H1 (cell line): ENCODE data around the gene IP6K1. TPM values are rescaled to one million over a fixed set of nuclear protein-coding genes. Genes with fewer than 3 reads are reported as not detected.

Experiments used
- CTCF ChIA-PET: fragments of 300-600 bp; sonication (Branson Sonifier 250); formaldehyde crosslinking; loops from one replicate; lab custom pipeline; 2021; ENCODE audit not compliant: partially characterized antibody; lab: Charles Lee
- POLR2A ChIA-PET: fragments of 300-600 bp; sonication (Branson Sonifier 250); formaldehyde crosslinking; loops from one replicate; lab custom pipeline; 2021; ENCODE audit warnings: inconsistent platforms; ENCODE audit not compliant: partially characterized antibody; lab: Charles Lee
- DNase-seq, 2 experiments: peaks; one replicate each; pipeline versions ENCODE4 v3.0.0 to v3.0.0-alpha.2; 2010 to 2022; ENCODE audit warnings: low spot score in 2 of 2, low read depth in 1 of 2, mixed read lengths in 1 of 2
- FAIRE-seq: peaks from 2 replicates; lab custom pipeline; 2011; peaks lifted over from hg19 to GRCh38; lab: Jason Lieb, UNC
- H2AFZ ChIP-seq: 2 replicates; pipeline ENCODE4 v1.8.1; 2012; ENCODE audit warnings: low read length, inconsistent platforms
- H2AK5ac ChIP-seq: 2 replicates; pipeline ENCODE4 v1.6.1; 2013; ENCODE audit warnings: low read depth, low read length
- H2BK120ac ChIP-seq: replicated peaks from 2 replicates; pipeline ENCODE3; 2013; ENCODE audit warnings: low read depth, low read length, inconsistent platforms
- H2BK12ac ChIP-seq: 2 replicates; pipeline ENCODE4 v1.6.1; 2013; ENCODE audit warnings: low read depth, low read length
- H2BK15ac ChIP-seq: 2 replicates; pipeline ENCODE4 v1.6.1; 2013; ENCODE audit warnings: low read length
- H2BK20ac ChIP-seq: 2 replicates; pipeline ENCODE4 v1.6.1; 2013; ENCODE audit warnings: low read length
- H2BK5ac ChIP-seq: 2 replicates; pipeline ENCODE4 v1.6.1; 2013; ENCODE audit warnings: low read depth, low read length
- H3K14ac ChIP-seq: 2 replicates; pipeline ENCODE4 v1.6.1; 2013; ENCODE audit warnings: inconsistent platforms; ENCODE audit not compliant: insufficient read length
- H3K18ac ChIP-seq: 2 replicates; pipeline ENCODE4 v1.6.1; 2013; ENCODE audit warnings: low read length; ENCODE audit errors: extremely low read depth
- H3K23ac ChIP-seq: 2 replicates; pipeline ENCODE4 v1.6.1; 2013; ENCODE audit warnings: inconsistent platforms; ENCODE audit not compliant: insufficient read length
- H3K23me2 ChIP-seq: 2 replicates; pipeline ENCODE4 v1.6.1; 2013; ENCODE audit warnings: low read depth, low read length
- H3K27ac ChIP-seq: 2 replicates; pipeline ENCODE4 v1.6.1; 2011; ENCODE audit warnings: low read depth, low read length, inconsistent platforms
- H3K27me3 ChIP-seq, 4 experiments: replicated peaks in 1 of 4; 1 replicate in 1 of 4; 2 replicates in 3 of 4; pipeline versions ENCODE4 v1.6.1 to v1.8.1; 2011 to 2013; ENCODE audit warnings: low read length in 3 of 4, mild to moderate bottlenecking in 3 of 4, inconsistent platforms in 2 of 4, mixed read lengths in 2 of 4, moderate library complexity in 1 of 4; ENCODE audit not compliant: control insufficient read depth in 3 of 4, insufficient read depth in 3 of 4; ENCODE audit errors: extremely low read depth in 1 of 4
- H3K36me3 ChIP-seq, 4 experiments: 2 replicates each; pipeline versions ENCODE4 v1.6.1 to v1.8.1; 2011 to 2013; ENCODE audit warnings: mild to moderate bottlenecking in 4 of 4, low read length in 3 of 4, moderate library complexity in 2 of 4, control low read depth in 1 of 4, inconsistent platforms in 1 of 4; ENCODE audit not compliant: insufficient read depth in 4 of 4, control insufficient read depth in 2 of 4
- H3K4ac ChIP-seq: replicated peaks from 2 replicates; pipeline ENCODE3; 2013; ENCODE audit warnings: low read length, low read depth, mixed read lengths, inconsistent platforms; ENCODE audit not compliant: insufficient read length
- H3K4me1 ChIP-seq, 4 experiments: replicated peaks in 1 of 4; 1 replicate in 1 of 4; 2 replicates in 3 of 4; pipeline versions ENCODE4 v1.6.1 to v1.8.1; 2011 to 2013; ENCODE audit warnings: low read length in 3 of 4, inconsistent platforms in 2 of 4, mixed read lengths in 1 of 4; ENCODE audit not compliant: insufficient read depth in 4 of 4, control insufficient read depth in 3 of 4
- H3K4me2 ChIP-seq, 2 experiments: 2 replicates each; pipeline versions ENCODE4 v1.6.1 to v1.8.1; 2011 to 2013; ENCODE audit warnings: low read depth in 2 of 2, low read length in 2 of 2, control low read depth in 1 of 2, inconsistent platforms in 1 of 2, mild to moderate bottlenecking in 1 of 2; ENCODE audit not compliant: insufficient read depth in 1 of 2
- H3K4me3 ChIP-seq, 4 experiments: fragments of 200-600, 300-600 bp in 1 of 4; sonication (generic), shearing (Covaris generic), sonication (Bioruptor Twin) in 1 of 4; 2 replicates each; pipeline versions ENCODE4 v1.5.1 to v1.8.1; 2011 to 2016; ENCODE audit warnings: low read length in 4 of 4, low read depth in 3 of 4, control low read depth in 2 of 4, inconsistent platforms in 2 of 4, mild to moderate bottlenecking in 2 of 4, mixed read lengths in 1 of 4, moderate library complexity in 1 of 4; ENCODE audit not compliant: insufficient read depth in 2 of 4; ENCODE audit errors: extremely low read depth in 1 of 4
- H3K56ac ChIP-seq: replicated peaks from 2 replicates; pipeline ENCODE3; 2013; ENCODE audit warnings: low read depth, mild to moderate bottlenecking, mixed read lengths, low read length, inconsistent platforms; ENCODE audit not compliant: insufficient read length
- H3K79me1 ChIP-seq: 2 replicates; pipeline ENCODE4 v1.6.1; 2013; ENCODE audit warnings: low read depth, low read length, control low read depth
- H3K79me2 ChIP-seq, 2 experiments: 2 replicates each; pipeline versions ENCODE4 v1.6.1 to v1.8.1; 2012 to 2013; ENCODE audit warnings: low read length in 2 of 2, mild to moderate bottlenecking in 2 of 2, inconsistent platforms in 1 of 2; ENCODE audit not compliant: insufficient read depth in 2 of 2, control insufficient read depth in 1 of 2
- H3K9ac ChIP-seq, 4 experiments: replicated peaks in 1 of 4; 1 replicate in 1 of 4; 2 replicates in 3 of 4; pipeline versions ENCODE4 v1.6.1 to v1.8.1; 2011 to 2013; ENCODE audit warnings: low read depth in 3 of 4, low read length in 3 of 4, control low read depth in 2 of 4, mild to moderate bottlenecking in 2 of 4, moderate library complexity in 2 of 4, inconsistent platforms in 1 of 4; ENCODE audit errors: extremely low read depth in 1 of 4
- H3K9me3 ChIP-seq, 2 experiments: 2 replicates each; pipeline versions ENCODE4 v1.6.1 to v1.8.1; 2012 to 2013; ENCODE audit warnings: mild to moderate bottlenecking in 2 of 2, moderate library complexity in 2 of 2, control low read depth in 1 of 2, inconsistent platforms in 1 of 2, low read depth in 1 of 2, low read length in 1 of 2, mixed read lengths in 1 of 2; ENCODE audit not compliant: insufficient read depth in 2 of 2
- H4K20me1 ChIP-seq, 2 experiments: replicated peaks in 1 of 2; 2 replicates each; pipeline versions ENCODE3 to v1.8.1; 2011 to 2013; ENCODE audit warnings: inconsistent platforms in 2 of 2, low read length in 2 of 2, mild to moderate bottlenecking in 1 of 2; ENCODE audit not compliant: insufficient read depth in 2 of 2, control insufficient read depth in 1 of 2
- H4K5ac ChIP-seq: 2 replicates; pipeline ENCODE4 v1.6.1; 2013; ENCODE audit warnings: low read length, low read depth, mixed read lengths, inconsistent platforms; ENCODE audit not compliant: insufficient read length
- H4K8ac ChIP-seq: 2 replicates; pipeline ENCODE4 v1.8.0; 2013; ENCODE audit warnings: mild to moderate bottlenecking, moderate library complexity, low read length, inconsistent platforms; ENCODE audit not compliant: insufficient read depth; ENCODE audit errors: extremely low read depth
- H4K91ac ChIP-seq: replicated peaks from 2 replicates; pipeline ENCODE3; 2013; ENCODE audit warnings: low read length, mixed read lengths, inconsistent platforms; ENCODE audit not compliant: insufficient read length
- CBX8 ChIP-seq: fragments of 300-800, 300-1000 bp; sonication (generic); IDR thresholded peaks from 2 replicates; pipeline ENCODE4 v1.7.1; 2016; ENCODE audit warnings: low read depth, low read length, borderline replicate concordance
- CHD1 ChIP-seq: IDR thresholded peaks from 2 replicates; pipeline ENCODE4 v1.6.1; 2012; ENCODE audit warnings: low read depth, low read length, improper control_type of control experiment
- EZH2 ChIP-seq: fragments of 200-600 bp; sonication (generic); IDR thresholded peaks from 2 replicates; pipeline ENCODE4 v1.7.1; 2012; ENCODE audit warnings: low read depth, mild to moderate bottlenecking, moderate library complexity, low read length, inconsistent platforms; ENCODE audit not compliant: severe bottlenecking
- KDM1A ChIP-seq: fragments of 200-600, 300-600 bp; sonication (generic); IDR thresholded peaks from 2 replicates; pipeline ENCODE4 v1.7.1; 2016; ENCODE audit warnings: mild to moderate bottlenecking, low read length, borderline replicate concordance
- NRF1 ChIP-seq: IDR thresholded peaks from 2 replicates; pipeline ENCODE4 v1.6.1; 2011; ENCODE audit warnings: mild to moderate bottlenecking, low read depth, low read length, improper control_type of control experiment
- SIRT6 ChIP-seq: IDR thresholded peaks from one replicate; pipeline ENCODE4 v1.7.1; 2012; ENCODE audit warnings: low read length, inconsistent platforms
- TAF1 ChIP-seq: IDR thresholded peaks from 2 replicates; pipeline ENCODE4 v1.6.1; 2011; ENCODE audit warnings: mild to moderate bottlenecking, low read depth, low read length
- WGBS, 2 experiments: shearing (Covaris generic) in 1 of 2; methylation state at CpG; one replicate each; pipeline versions ENCODE4 v1.1.6 to v1.1.7; 2013 to 2015; ENCODE audit warnings: low lambda C conversion rate in 2 of 2, mixed read lengths in 2 of 2, inconsistent platforms in 1 of 2, low coverage in 1 of 2, missing lambda C conversion rate in 1 of 2; ENCODE audit not compliant: insufficient replicate concordance in 2 of 2, insufficient coverage in 1 of 2, insufficient read length in 1 of 2; ENCODE audit errors: extremely low coverage in 1 of 2, missing lambda C conversion rate in 1 of 2; 5-methylcytosine and 5-hydroxymethylcytosine counted together
- polyA plus RNA-seq, 7 experiments: library from polyadenylated mRNA; depleted of rRNA in 3 of 7; stranded (reverse) in 5 of 7; unstranded in 2 of 7; fragments of >200 nt in 5 of 7; fragments of 200-250 nt in 2 of 7; gene quantifications; 1 replicate in 5 of 7; 2 replicates in 1 of 7; 4 replicates in 1 of 7; pipeline versions ENCODE4 v1.2.1 to v1.2.3, GENCODE V29; 2011 to 2013; ENCODE audit warnings: missing spikeins in 2 of 7, mixed read lengths in 2 of 7
- total RNA-seq: library from RNA; stranded (reverse); fragmentation: NEBNext Ultra II Directional; extraction: Animal tissue kit (Norgen Biotek cat#: 25700); gene quantifications from 2 replicates; pipeline ENCODE4 v1.2.1, GENCODE V29; 2021
- TF ChIP-seq, protein P1 (sequence below): IDR thresholded peaks from 2 replicates; pipeline ENCODE4 v1.6.1; 2012; ENCODE audit warnings: low read length, inconsistent platforms
- TF ChIP-seq, protein P2 (sequence below), 3 experiments: IDR thresholded peaks; 1 replicate in 2 of 3; 2 replicates in 1 of 3; pipeline versions ENCODE4 v1.5.1 to v1.6.1; 2011; ENCODE audit warnings: low read length in 3 of 3, mild to moderate bottlenecking in 3 of 3, inconsistent platforms in 2 of 3, low read depth in 1 of 3, moderate library complexity in 1 of 3; ENCODE audit not compliant: insufficient read depth in 1 of 3; ENCODE audit errors: control extremely low read depth in 1 of 3

The IP6K1 gene
- total and polyA plus RNA-seq, 2 of the 8 experiments (the other 6 are each of a cell fraction or from before 2014, with no cell fraction given): 31.5 to 35.2 TPM

- Histone ChIP-seq H3K23ac (no peak overlapping the region), H2AK5ac (no peak overlapping the region), H3K56ac (no peak overlapping the region), H2BK20ac (no peak overlapping the region), H2BK12ac (no peak overlapping the region), H3K27ac (no peak overlapping the region), H3K9me3 (no peaks in the 10 kb centered on the region), H3K4ac (no peak overlapping the region), H3K14ac (no peak overlapping the region), H2AFZ (no peak overlapping the region), H2BK5ac (no peak overlapping the region), H3K23me2 (no peaks in the 10 kb centered on the region), H3K4me3 (no peak overlapping the region), H3K79me2 (no peaks in the 10 kb centered on the region), H3K27me3 (no peaks in the 10 kb centered on the region), H3K4me1 (peaks cover 0 to 9% (median 5%) of the 10 kb centered on the region in 4 experiments; a peak in 5 of 7 replicates), H2BK120ac (no peak overlapping the region), H4K5ac (no peak overlapping the region), H3K9ac (no peak overlapping the region), H3K18ac (no peak overlapping the region), H4K8ac (no peak overlapping the region), H3K79me1 (no peaks in the 10 kb centered on the region), H3K4me2 (no peak overlapping the region), H2BK15ac (no peak overlapping the region), H4K20me1 (peaks cover 3 to 15% of the 10 kb centered on the region in 2 experiments), H3K36me3 (peaks cover 4 to 5% (median 5%) of the 10 kb centered on the region in 4 experiments; a peak in 5 of 8 replicates), H4K91ac (no peak overlapping the region)
- WGBS, 2 experiments: 92% methylated on average over 11 of the region's 11 CpGs; no CpG with 5 or more reads in 1 of the 2 experiments
- no peak for FAIRE-seq
- POLR2A ChIA-PET: interaction anchor here (1.1 to 5.7 kb wide), 5 partner anchors 10 to 50 kb away, joined by 3 to 57 read pairs (median 3); partner anchors contain the start of gene AMIGO3
- CTCF ChIA-PET: interaction anchor here (1.0 to 9.7 kb wide), 11 partner anchors 10 to 204 kb away, joined by 3 to 127 read pairs (median 11); partner anchors contain the start of genes AMIGO3 and MST1R
- no peak for DNase-seq
- TF ChIP-seq, protein P1, sequence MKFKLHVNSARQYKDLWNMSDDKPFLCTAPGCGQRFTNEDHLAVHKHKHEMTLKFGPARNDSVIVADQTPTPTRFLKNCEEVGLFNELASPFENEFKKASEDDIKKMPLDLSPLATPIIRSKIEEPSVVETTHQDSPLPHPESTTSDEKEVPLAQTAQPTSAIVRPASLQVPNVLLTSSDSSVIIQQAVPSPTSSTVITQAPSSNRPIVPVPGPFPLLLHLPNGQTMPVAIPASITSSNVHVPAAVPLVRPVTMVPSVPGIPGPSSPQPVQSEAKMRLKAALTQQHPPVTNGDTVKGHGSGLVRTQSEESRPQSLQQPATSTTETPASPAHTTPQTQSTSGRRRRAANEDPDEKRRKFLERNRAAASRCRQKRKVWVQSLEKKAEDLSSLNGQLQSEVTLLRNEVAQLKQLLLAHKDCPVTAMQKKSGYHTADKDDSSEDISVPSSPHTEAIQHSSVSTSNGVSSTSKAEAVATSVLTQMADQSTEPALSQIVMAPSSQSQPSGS: no peak
- no peak for TF ChIP-seq SIRT6
- no peak for TF ChIP-seq KDM1A
- no peak for TF ChIP-seq CBX8
- TF ChIP-seq TAF1: no peak
- TF ChIP-seq, protein P2, sequence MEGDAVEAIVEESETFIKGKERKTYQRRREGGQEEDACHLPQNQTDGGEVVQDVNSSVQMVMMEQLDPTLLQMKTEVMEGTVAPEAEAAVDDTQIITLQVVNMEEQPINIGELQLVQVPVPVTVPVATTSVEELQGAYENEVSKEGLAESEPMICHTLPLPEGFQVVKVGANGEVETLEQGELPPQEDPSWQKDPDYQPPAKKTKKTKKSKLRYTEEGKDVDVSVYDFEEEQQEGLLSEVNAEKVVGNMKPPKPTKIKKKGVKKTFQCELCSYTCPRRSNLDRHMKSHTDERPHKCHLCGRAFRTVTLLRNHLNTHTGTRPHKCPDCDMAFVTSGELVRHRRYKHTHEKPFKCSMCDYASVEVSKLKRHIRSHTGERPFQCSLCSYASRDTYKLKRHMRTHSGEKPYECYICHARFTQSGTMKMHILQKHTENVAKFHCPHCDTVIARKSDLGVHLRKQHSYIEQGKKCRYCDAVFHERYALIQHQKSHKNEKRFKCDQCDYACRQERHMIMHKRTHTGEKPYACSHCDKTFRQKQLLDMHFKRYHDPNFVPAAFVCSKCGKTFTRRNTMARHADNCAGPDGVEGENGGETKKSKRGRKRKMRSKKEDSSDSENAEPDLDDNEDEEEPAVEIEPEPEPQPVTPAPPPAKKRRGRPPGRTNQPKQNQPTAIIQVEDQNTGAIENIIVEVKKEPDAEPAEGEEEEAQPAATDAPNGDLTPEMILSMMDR (IDR thresholded peaks at IDR 0.05; ENCODE audit: control extremely low read depth in 1 of 3, insufficient read depth in 1 of 3, low read depth in 1 of 3, low read length in 3 of 3): no peak
- TF ChIP-seq EZH2: no peak
- TF ChIP-seq NRF1: no peak
- no peak for TF ChIP-seq CHD1
Measured at GRCh38 chr3:49702672-49703071, 83.7 kb downstream of the IP6K1 start.
